Neural cell (in vitro differentiated cells): ENCODE results near the gene DZIP3.

ENCODE experiments used
- CTCF ChIP-seq: fragments of 450-650 bp; IDR thresholded peaks from 2 replicates; pipeline ENCODE4 v1.5.1; 2014; ENCODE audit warnings: antibody characterized with exemption, mild to moderate bottlenecking, moderate library complexity; ENCODE audit not compliant: poor library complexity, severe bottlenecking
- EP300 ChIP-seq: fragments of 450-650 bp; conservative IDR thresholded peaks from 2 replicates; pipeline ENCODE4 v1.6.1; 2014; ENCODE audit warnings: antibody characterized with exemption, mild to moderate bottlenecking, moderate library complexity; ENCODE audit not compliant: poor library complexity, severe bottlenecking
- EZH2 ChIP-seq: fragments of 200-600, 300-800 bp; shearing (Covaris generic), sonication (generic); IDR thresholded peaks from 2 replicates; pipeline ENCODE4 v1.6.1; 2014; ENCODE audit warnings: antibody characterized with exemption, low read length, borderline replicate concordance, mild to moderate bottlenecking; ENCODE audit not compliant: insufficient read depth, poor library complexity, severe bottlenecking
- MXI1 ChIP-seq: fragments of 450-650 bp; conservative IDR thresholded peaks from 2 replicates; pipeline ENCODE4 v1.6.1; 2014; ENCODE audit warnings: antibody characterized with exemption, mild to moderate bottlenecking; ENCODE audit not compliant: poor library complexity, severe bottlenecking
- POLR2AphosphoS5 ChIP-seq: IDR thresholded peaks from 2 replicates; pipeline ENCODE4 v1.6.1; 2012
- SMC3 ChIP-seq: fragments of 450-650 bp; conservative IDR thresholded peaks from 2 replicates; pipeline ENCODE4 v1.6.1; 2014; ENCODE audit warnings: antibody characterized with exemption, mild to moderate bottlenecking, moderate library complexity; ENCODE audit not compliant: poor library complexity

- TF ChIP-seq CTCF (no peak), MXI1 (no peak), EP300 (no peak), POLR2AphosphoS5 (no peak), EZH2 (no peak), SMC3 (no peak)
Observed at GRCh38 chr3:108548886-108549285, 40.6 kb upstream of the DZIP3 start.
